ENCODE measurements around the gene DCDC2C.

DCDC2C gene

DNA sequence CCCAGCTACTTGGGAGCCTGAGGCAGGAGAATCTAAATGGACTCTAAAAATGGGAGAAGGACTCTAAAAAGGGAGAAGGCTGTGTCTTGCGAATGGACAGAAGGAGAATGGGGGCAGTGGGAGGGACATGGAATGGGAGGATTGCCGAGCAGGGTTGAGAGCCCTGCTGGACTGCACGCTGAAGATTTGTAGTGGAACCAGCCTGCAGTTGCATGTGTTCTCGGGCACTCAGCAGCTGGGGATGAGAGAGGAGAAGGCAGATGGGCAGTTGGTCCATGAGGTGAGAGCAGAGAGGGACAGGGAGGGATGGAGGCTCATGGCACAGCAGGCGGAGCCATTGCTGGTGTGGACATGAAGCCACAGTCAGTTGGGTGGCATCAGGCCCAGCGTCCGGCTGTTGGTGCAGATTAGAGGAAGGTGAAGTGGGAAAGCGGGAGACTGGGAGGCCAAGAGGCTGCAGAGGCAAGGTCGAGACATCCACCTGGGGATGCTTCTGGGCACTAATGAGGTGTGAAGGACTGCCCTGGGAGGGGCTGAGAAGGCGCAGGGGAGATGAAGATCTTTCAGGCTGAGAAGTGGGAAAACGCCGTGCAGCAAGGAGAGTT lies 40.7 kb downstream of the DCDC2C start:
- no peak for DNase-seq (ENCODE audit: low read depth in 3 of 3)

DNA sequence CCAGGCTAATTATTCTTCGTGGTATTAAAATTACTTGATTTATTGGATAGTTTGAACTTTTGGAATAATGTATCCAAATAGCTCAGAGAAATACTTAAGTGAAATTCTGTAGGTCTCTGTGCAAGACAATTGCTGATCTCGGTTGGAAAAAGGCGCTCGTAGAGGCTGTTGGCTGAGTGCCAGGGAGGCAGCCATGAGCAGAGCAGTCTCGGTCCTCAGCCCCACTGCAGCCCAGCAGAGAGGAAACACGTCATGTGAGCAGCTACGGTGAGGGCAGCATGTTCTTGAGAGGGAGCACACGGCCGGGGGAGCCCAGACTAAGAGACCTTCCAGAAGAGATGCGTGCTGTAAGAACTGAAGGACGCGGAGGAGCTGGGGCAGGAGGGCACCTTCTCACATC lies 42.5 kb downstream of the DCDC2C start:
- DNase-seq (ENCODE audit: low read depth in 3 of 3), result no peak

DNA sequence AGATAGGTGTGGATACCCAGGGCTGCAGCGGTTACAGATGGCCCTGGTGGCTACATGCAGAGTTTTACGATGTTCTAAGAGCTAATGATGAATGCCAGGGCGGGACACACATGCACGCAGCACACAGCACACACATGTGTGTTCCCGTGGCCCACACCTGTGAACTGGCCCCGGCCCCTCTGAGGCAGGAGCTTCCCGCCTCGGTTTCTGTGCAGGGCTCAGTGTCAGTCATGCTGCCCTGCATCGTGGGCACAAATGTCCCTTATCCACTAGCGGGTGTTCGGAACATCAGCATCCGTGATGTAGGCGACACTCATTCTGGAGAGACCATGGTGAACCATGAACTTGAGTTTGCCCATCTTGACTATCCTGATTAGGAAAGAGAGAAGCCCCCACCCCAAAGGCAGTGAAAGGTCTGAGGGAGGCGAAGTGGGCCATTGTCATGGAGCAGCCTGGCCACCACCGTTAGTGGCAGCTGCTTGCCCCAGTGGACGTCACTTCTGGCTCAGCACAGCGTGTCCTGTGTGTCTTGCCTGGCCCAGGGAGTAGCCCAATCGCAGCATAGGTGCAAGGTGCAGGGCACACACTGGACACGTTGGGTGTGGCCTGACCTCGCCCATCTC lies 43.8 kb downstream of the DCDC2C start:
- no peak for DNase-seq (ENCODE audit: low read depth in 3 of 3)

DNA sequence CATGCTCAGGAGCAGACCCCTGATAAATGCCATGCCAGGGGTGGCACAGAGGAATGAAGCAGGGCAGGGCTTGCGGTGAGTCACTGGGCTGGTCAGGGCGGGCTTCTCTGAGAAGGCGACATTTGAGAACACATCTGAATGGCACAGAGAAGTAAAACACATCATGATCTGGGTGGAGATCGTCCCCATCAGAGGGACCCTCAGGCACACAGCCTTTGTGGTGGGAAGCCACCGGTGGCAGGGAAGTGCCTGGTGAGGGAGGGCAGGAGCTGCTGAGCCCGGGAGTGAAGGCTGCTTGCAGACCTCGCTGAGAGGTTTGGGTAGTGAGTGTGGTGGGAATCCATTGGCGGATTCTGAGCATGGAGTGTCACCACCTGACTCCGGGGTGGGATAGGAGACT lies 44.5 kb downstream of the DCDC2C start:
- no peak for DNase-seq (ENCODE audit: low read depth in 3 of 3)

DNA sequence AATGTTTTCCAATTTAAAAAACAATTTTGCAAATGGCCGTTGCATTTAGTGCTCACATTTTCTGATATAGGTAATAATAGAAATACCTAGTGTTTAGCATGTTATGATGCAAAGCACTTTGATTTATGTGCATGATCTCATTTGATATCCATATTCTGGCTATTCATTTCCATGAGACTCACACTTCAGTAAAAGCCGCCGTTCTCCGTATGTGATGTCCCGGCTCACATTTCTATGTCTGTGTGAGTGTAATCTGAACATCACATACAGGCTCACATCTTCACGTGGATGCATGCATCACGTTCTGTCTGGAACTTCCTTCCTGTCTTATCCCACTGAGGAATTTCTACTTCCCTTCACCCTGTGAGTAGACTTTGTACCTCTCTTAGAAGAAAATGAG lies 45.8 kb downstream of the DCDC2C start:
- DNase-seq (ENCODE audit: low read depth in 3 of 3), result no peak

DNA sequence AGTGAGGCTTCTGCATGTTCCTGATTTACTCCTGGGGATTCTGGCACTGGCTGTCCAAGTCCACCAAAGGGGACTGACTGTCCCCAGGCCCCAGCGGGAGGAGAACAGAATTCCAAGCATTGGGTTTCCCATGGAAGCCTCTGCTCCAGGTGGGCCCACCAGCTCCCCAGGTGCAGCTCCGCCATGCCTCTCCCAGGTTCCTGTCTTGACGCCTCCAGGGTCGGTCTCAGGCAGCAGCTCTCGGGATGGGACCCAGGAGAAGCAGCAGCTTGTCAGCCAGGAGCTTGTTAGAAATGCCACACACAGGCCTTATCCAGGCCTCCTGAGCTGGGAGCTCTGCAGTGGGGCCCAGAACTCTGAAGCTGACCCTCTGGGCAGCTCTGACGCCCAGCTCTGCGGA lies 47.9 kb downstream of the DCDC2C start:
- no peak for DNase-seq (ENCODE audit: low read depth in 3 of 3)

DNA sequence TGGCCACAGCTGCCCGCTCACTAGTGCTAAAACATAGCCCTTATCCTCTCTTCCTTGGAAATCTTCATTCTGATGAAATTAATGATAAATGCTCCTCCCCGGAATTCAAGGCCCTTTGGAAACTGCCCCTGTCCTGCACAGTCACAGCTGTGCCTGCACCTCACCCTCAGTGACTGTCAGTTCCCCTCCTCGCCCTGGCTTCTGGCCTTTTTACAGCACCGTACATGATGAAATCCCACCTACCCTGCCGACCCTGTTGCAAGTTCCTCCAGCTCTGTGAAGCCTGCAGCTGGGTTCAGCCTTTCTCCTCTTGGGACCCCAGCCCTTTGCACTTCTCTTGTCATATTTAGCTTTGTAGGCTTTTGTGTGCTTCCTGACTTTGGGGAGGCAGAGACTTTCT lies 48.4 kb downstream of the DCDC2C start:
- DNase-seq (ENCODE audit: low read depth in 3 of 3), result no peak

DNA sequence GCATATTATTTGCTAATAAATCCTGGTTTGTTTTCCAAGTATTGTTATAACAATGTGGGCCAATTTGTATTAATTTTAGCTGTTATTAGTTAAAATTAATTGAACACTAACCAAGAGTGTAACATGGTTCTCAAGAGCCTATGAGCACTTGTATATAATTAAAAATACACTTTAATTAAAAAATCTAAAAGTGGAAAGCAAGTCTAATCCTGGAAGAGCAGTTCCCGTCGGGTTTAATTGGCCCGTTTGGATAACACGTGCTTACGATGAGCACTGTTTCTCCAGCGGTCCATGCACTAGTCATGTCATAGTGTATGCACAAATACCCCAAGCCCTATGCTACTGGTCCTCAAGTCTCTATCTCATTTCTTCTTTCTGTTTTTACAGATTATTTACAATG lies 49.0 kb downstream of the DCDC2C start:
- no peak for DNase-seq (ENCODE audit: low read depth in 3 of 3)

DNA sequence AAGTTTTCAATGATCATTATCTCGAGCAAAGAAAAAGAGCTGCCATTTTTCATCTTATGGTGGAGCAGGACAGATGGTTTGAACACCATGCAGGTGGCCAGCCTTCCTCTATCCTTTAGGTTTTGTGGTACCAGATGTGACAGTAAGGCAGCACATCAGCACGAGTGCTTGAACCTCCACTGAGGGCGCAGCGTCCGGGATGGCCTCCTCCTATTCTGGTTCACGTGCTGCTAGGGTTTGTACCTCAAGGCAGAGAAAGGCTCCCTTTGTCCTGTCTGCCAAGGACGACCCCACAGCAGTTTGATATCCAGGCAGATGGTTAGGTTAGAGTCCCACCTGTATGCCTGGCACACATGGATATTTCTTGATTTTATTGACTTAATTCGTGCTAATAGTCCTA lies 50.2 kb downstream of the DCDC2C start:
- no peak for DNase-seq (ENCODE audit: low read depth in 3 of 3)

DNA sequence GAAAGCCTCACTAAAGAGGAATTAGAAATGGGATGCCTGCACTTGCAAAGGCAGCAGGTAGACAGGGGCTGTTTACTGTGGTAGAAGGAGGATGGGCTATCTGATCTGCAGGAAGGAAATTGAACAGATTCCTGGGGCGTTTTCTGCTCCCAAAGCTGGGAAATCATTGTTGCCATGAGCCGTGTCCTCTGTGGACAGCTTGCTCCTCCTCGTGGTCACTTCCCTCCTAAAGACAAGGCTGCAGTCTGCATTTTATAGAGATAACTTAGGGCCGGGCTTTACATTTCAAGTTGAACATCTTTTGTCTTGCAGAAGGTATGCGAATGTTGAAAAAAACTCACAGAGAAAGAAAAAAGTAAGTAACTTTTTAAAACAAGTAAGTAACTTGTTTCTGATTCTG lies 50.9 kb downstream of the DCDC2C start:
- no peak for DNase-seq (ENCODE audit: low read depth in 3 of 3)

DNA sequence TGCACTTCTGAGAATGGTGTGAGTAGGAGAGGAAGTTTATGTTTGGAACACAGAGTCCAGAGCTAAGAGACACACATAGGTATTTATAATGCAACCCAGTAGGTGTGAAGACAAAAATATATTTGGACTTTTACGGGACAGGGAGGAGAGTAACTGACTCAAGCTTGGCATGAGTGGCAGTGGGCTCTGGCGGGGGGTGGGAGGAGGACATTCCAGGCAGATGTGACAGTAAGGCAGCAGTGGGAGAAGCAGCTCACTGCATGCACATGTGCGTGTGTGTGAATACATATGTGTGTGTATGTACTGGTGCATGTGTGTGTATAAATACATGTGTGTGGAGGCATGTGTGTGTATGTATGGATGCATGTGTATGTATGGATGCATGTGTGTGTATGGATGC lies 51.4 kb downstream of the DCDC2C start:
- no peak for DNase-seq (ENCODE audit: low read depth in 3 of 3)

DNA sequence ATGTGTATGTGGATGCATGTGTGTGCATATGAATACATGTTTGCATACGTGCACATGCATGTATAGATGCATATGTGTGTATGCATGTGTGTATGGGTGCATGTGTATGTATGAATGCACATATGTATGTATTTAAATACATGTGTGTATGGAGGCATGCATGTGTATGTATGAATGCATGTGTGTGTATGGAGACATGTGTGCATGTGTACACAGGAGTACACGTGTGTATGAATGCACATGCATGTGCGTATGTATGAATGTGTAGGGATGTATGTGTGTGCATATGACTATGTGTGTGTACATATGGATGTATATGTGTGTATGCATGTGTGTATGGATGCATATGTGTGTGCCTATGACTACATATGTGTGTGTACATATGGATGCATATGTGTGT lies 51.9 kb downstream of the DCDC2C start:
- no peak for DNase-seq (ENCODE audit: low read depth in 3 of 3)

DNA sequence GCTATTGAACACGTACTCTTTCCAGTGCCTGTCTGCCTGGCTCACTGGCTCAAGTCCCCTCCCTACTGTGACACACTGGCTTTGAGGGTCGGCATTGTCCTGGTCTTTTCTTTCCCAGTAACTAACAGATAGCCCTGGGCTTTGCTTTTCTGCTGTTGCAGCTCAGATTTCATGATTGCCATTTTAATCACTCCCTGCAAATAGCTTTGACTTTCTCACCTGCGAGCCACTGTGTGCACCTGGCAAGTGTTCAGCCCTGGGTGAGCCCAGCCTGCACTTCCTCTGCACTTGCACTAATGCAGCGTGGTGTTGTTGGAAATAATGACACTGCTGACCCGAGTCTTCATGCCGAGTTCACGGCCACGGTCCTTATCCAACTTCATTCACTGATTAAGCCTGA lies 52.9 kb downstream of the DCDC2C start:
- DNase-seq (ENCODE audit: low read depth in 3 of 3), result no peak

DNA sequence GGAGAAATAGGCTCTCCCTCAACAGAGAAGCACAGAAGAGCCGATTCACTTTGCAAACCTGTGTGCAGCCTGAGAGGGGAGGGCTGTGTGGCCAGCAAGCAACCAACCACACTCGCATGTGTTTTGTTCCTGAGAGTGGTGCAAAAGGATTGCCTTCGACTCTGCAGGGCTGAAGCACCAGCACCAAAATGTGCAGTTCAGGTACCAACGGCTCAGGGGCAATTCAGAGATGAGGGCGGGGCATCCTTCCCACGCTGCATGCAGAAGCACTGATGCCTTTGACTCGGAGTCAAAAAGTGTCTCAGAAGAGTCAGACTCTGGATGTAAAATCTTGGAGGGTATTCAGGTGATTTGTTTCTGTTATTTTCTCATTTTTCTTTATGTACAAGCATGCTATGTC lies 55.5 kb downstream of the DCDC2C start:
- no peak for DNase-seq (ENCODE audit: low read depth in 3 of 3)

DNA sequence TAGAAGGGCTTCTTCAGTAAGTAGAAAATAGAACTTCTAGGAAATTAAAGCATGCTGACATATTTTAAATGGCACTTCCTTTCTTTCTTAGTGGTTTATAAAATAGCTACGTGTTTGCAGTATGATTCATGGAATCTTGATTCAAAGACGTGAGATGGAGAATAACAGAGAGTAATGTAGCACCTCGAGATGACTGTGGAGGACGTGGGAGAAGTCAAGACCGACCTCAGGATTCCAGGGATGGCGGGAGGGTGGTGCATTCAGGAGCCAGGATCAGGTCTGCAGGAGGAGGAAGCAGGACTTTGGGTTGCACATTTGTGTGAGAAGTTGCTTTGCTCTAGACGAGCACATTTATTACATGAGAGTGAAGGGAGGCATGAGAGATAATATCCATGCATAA lies 56.0 kb downstream of the DCDC2C start:
- no peak for DNase-seq (ENCODE audit: low read depth in 3 of 3)

DNA sequence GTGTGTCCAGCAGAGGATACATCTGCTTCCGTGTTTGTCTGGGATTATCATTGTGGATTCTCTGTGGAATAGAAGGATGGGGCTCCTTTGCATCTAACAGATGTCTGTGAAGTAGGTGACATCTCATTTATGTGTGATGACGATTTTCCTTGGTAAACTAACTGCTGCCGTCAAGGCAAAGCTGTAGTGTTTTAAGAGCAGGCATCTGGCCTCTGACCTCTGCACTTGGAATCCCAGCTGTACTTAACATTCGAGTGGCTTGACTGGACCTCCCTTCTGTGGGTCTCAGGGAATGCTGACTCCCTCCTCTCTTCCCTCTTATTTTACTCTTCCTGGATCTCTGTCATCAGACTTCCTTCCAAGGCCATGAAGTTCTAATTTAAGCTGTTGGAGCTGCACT lies 56.4 kb downstream of the DCDC2C start:
- DNase-seq (ENCODE audit: low read depth in 3 of 3), result no peak

DNA sequence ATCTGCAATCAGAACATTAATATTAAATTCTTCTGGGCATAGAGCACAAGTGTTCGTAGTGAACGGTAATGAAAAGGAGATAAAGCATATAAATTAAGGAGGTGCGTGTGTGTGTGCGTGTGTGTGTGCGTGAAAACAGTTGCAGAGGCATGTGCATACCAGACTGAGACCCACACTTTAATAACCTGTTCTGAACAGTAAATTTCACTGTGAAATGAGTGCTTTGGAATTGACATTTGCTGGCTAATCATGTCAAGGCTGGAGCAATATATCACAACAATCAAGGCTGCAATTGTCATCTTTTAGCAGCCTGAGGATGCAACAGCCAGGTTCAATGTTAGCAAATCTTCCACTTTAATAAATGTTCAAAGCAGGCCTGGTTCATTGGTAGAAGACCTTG lies 57.9 kb downstream of the DCDC2C start:
- no peak for DNase-seq (ENCODE audit: low read depth in 3 of 3)

DNA sequence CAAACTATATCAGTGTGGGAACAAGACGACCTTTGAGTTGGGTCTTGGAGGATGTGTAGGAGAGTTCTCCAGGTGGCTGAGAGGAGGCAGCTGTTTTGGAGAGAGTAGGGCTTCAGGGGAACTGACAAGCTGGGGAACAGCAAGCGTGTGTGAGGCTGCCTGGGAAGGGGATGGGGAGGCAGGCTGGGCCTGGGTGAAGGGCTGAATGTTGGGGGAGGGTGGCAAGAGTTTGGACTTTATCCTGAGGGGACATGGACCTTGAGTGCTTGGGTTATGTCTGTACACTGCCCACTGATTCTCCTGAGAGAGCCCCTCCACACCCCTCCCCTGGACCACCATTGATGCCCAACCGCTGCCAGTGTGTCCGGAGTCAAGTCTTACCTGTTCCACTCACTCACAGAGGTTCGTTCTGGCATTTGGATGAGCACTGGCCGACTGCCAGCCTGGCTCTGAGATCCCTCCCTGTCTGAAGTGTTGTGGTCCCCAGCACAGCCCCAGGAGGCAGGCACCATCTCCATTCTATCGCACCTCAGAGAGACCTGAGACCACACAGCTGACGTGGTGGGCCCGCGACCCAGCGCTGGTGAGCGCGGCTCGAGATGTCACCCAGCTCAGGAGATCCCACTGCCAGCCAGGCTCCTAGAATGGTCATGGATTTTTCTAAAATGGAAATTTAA lies 59.5 kb downstream of the DCDC2C start:
- no peak for DNase-seq (ENCODE audit: low read depth in 3 of 3)

DNA sequence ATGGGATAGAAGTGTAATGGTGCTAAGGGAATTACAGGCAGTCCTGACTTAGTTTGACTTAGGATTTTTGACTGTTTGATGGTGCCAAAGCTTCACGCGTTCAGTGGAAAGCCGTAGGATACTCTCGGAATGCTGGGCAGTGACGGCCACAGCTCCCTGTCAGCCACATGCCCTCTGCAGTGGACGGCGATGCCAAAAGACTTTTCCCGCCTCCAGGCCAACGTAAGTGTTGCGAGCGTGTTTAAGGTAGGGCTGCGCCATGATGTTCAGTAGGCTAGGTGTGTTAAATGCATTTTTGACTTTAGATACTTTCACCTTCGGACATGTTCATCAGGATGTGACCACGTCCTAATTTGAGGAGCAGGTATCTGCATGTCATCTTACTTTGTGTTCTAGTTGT lies 63.4 kb downstream of the DCDC2C start:
- DNase-seq (ENCODE audit: low read depth in 3 of 3), result no peak

DNA sequence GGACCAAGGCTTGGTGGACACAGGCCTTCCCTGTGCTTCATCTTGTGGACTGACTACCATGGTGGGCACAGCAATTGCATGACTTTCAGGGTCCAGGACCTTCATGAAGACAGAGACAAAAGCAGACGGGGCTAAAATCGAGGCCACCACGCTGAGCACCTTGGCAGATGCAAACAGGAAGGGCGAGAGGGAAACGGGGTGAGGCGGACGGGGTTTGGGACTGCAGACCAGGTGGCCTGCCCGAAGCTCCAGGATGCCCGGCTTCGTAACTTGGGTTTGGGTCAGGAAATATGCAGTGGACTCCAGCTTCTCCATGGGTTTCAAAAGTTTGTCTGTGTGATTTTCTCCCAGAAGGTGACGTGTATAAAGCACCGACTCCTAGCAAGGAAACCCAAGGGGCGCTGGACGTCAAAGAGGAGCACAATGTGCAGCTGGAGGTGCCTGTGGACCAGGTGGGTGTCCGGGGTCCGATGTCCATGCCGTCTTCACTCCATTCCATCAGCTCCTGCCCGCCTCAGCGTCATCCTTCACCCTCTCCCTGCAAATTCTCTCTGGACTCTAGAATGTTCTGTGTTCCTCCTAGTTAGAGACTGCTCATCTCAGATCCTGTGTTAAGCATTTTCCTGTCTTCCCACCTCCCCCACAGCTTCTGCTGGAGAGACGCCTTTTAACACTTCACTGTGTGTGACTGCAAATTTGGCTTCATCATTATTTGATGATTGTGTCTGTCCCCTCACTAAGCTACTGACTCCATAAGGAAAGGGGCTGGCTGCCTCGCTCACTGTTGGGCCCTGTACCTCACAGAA lies 65.8 kb downstream of the DCDC2C start:
- no peak for DNase-seq (ENCODE audit: low read depth in 3 of 3)

DNA sequence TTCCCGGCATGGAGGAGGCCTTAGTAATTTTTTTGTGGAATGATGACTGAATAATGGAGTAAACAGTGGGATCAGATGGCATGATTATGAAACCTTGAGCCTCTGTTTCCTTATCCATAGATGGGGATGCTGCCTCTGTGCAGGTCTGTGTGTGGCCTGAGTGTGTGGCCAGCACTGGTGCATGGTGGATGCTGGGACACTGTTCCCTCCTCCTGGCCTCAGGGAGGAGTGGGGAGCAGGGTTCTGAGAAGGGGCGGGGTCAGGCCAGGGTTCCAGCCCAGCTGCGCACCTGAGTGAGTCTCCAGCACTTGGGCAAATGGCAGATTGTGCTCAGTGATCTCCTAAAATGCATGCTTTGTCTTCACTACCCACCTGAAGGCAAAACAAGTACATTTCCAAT lies 66.4 kb downstream of the DCDC2C start:
- DNase-seq (ENCODE audit: low read depth in 3 of 3), result no peak

DNA sequence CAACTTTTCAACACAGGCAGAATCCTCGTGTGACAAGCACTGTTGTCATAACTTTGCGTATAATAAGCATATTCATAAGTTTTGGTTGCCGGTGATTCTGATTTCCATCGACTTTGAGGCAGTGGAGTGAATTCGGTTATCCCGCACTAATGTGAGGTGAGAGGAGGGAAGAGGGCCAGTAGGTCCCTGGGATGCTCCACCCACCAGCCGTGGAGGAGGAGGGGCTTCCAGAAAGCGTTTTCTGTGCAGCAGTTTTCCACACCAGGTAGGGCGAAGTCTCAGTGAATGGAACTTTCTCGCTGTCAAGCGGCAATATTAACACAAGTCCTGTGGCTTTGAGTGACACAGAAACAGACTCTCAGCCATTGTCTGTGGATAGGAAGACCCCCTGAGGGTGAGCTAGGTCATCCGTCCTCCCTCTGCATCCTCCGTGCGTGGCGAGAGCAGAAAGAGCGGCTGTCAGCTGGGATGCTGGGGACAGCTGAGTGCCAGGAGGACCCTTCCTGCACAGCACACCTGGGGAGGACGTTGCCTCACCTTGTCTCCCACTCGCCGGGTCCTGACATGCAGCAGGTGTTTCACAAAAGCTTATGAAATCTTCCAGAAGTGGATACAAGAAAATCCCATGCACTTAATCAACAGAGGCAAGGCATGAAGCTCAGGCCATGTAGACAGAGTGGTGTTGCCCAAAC lies 67.5 kb downstream of the DCDC2C start:
- DNase-seq (ENCODE audit: low read depth in 3 of 3), result no peak

Data from stimulated activated CD4-positive, alpha-beta T cell treated with anti-CD3 and anti-CD28 coated beads, TNF-alpha, amount 100 ng/mL, for 24 hours (primary cell).